Measurements from ENCODE around the gene WDFY4. TPM values are rescaled to one million over a fixed set of nuclear protein-coding genes. Genes with fewer than 3 reads are reported as not detected.

WDFY4 gene
- total RNA-seq, 1 donor from 2014 or later: not detected

GRCh38 chr10:48685731-48686130 lies 1.1 kb downstream of the WDFY4 start:
- Histone ChIP-seq H3K4me3 (no peak overlapping the region), H3K79me2 (ENCODE audit: low read depth) (no peaks in the 10 kb centered on the region), H4K20me1 (ENCODE audit: low read depth) (no peaks in the 10 kb centered on the region), H3F3A (ENCODE audit: low read depth) (no peaks in the 10 kb centered on the region), H3K4me2 (no peak overlapping the region), H3K4me1 (no peaks in the 10 kb centered on the region), H3K36me3 (no peaks in the 10 kb centered on the region), H3K9me3 (ENCODE audit: low read depth) (peaks cover 3% of the 10 kb centered on the region), H3K27ac (no peak overlapping the region), H2AFZ (replicated peaks) (no peak overlapping the region), H3K27me3 (no peaks in the 10 kb centered on the region), H3K9ac (no peak overlapping the region)
- peak overlapping the region; percentile 90 for H3K27ac Mint-ChIP-seq
- H3K4me1 Mint-ChIP-seq: peaks cover 7% of the 10 kb centered on the region
- H3K4me3 Mint-ChIP-seq: no peak overlapping the region
- DNase-seq (ENCODE audit: low spot score): no peak
- H3K9me3 Mint-ChIP-seq: peaks cover 2% of the 10 kb centered on the region
- no peak for TF ChIP-seq EZH2phosphoT487 (IDR thresholded peaks at IDR 0.05)
- no peak for TF ChIP-seq EZH2 (IDR thresholded peaks at IDR 0.05)
- TF ChIP-seq CTCF (IDR thresholded peaks at IDR 0.05): no peak
- no peaks in the 10 kb centered on the region for H3K36me3 Mint-ChIP-seq
- peaks cover 2% of the 10 kb centered on the region for H3K27me3 Mint-ChIP-seq (ENCODE audit: insufficient read depth, low read depth)

GRCh38 chr10:48690791-48691660 lies 6.4 kb downstream of the WDFY4 start:
- no peak for DNase-seq (ENCODE audit: low spot score)
- Histone ChIP-seq H3K9me3 (ENCODE audit: low read depth) (no peaks in the 10 kb centered on the region), H3K27me3 (no peaks in the 10 kb centered on the region), H2AFZ (replicated peaks) (no peak overlapping the region), H3K4me2 (no peak overlapping the region), H3K9ac (no peak overlapping the region), H3K27ac (no peak overlapping the region), H3K4me3 (no peak overlapping the region), H3K79me2 (ENCODE audit: low read depth) (no peaks in the 10 kb centered on the region), H3K36me3 (no peaks in the 10 kb centered on the region), H3F3A (ENCODE audit: low read depth) (no peaks in the 10 kb centered on the region), H3K4me1 (no peaks in the 10 kb centered on the region), H4K20me1 (ENCODE audit: low read depth) (no peaks in the 10 kb centered on the region)
- H3K4me3 Mint-ChIP-seq: no peak overlapping the region
- peaks cover 2% of the 10 kb centered on the region for H3K9me3 Mint-ChIP-seq
- no peaks in the 10 kb centered on the region for H3K36me3 Mint-ChIP-seq
- TF ChIP-seq EZH2 (IDR thresholded peaks at IDR 0.05) (no peak), CTCF (IDR thresholded peaks at IDR 0.05) (no peak), EZH2phosphoT487 (IDR thresholded peaks at IDR 0.05) (no peak)
- H3K27ac Mint-ChIP-seq: no peak overlapping the region
- H3K27me3 Mint-ChIP-seq (ENCODE audit: insufficient read depth, low read depth): peaks cover 10% of the 10 kb centered on the region
- H3K4me1 Mint-ChIP-seq: no peaks in the 10 kb centered on the region

- H3K4me1 ChIP-seq: no peaks in the 10 kb centered on the region
- H3K4me1 Mint-ChIP-seq: no peaks in the 10 kb centered on the region
- no peak for TF ChIP-seq EZH2 (IDR thresholded peaks at IDR 0.05)
- H3K4me2 ChIP-seq: no peak overlapping the region
- no peak for DNase-seq (ENCODE audit: low spot score)
- no peaks in the 10 kb centered on the region for H3K9me3 ChIP-seq (ENCODE audit: low read depth)
- peak overlapping the region; percentile 52 for H3K4me3 Mint-ChIP-seq
- peaks cover 10% of the 10 kb centered on the region for H3K27me3 Mint-ChIP-seq (ENCODE audit: insufficient read depth, low read depth)
- no peak overlapping the region for H3K27ac Mint-ChIP-seq
- no peaks in the 10 kb centered on the region for H3K36me3 Mint-ChIP-seq
- H3K27me3 ChIP-seq: no peaks in the 10 kb centered on the region
- no peak overlapping the region for H2AFZ ChIP-seq (replicated peaks)
- H3K9me3 Mint-ChIP-seq: peaks cover 2% of the 10 kb centered on the region
- no peaks in the 10 kb centered on the region for H3K36me3 ChIP-seq
- no peak overlapping the region for H3K9ac ChIP-seq
- no peak overlapping the region for H3K4me3 ChIP-seq
- no peak overlapping the region for H3K27ac ChIP-seq
- H3F3A ChIP-seq (ENCODE audit: low read depth): no peaks in the 10 kb centered on the region
- no peaks in the 10 kb centered on the region for H3K79me2 ChIP-seq (ENCODE audit: low read depth)
- H4K20me1 ChIP-seq (ENCODE audit: low read depth): no peaks in the 10 kb centered on the region
Measured at GRCh38 chr10:48691812-48692528, 7.3 kb downstream of the WDFY4 start.
